OCI-M2 (cell line): ENCODE measurements around the gene SETD7.
A peak's percentile ranks its signal among the peaks of the same experiment; 100 is the strongest.
"Not testable (repeated sequence)": the region's sequence is repeated elsewhere in the genome, so short reads cannot be mapped to it uniquely, and the experiment has no call there.

Source experiments
- DNase-seq: peaks from one replicate; lab custom pipeline; 2025; ENCODE audit not compliant: unreplicated experiment; lab: John Stamatoyannopoulos, UW

SETD7 gene

GRCh38 chr4:139470295-139470694, 85.7 kb downstream of the SETD7 start:
- no peak for DNase-seq

- DNase-seq, result no peak
Measured at GRCh38 chr4:139469869-139470268, 86.2 kb downstream of the SETD7 start.

- DNase-seq, result no peak
Measured at GRCh38 chr4:139469216-139469615, 86.8 kb downstream of the SETD7 start.

- not testable (repeated sequence) for DNase-seq
Measured at GRCh38 chr4:139468756-139469155, 87.3 kb downstream of the SETD7 start.

- DNase-seq, result no peak
Measured at GRCh38 chr4:139465922-139466321, 90.1 kb downstream of the SETD7 start.

GRCh38 chr4:139464512-139464911, 91.5 kb downstream of the SETD7 start:
- not testable (repeated sequence) for DNase-seq

GRCh38 chr4:139461022-139461628, 94.9 kb downstream of the SETD7 start:
- DNase-seq, result no peak

- no peak for DNase-seq
Measured at GRCh38 chr4:139460565-139460964, 95.5 kb downstream of the SETD7 start.

GRCh38 chr4:139458999-139459398, 97.0 kb downstream of the SETD7 start:
- no peak for DNase-seq

GRCh38 chr4:139458543-139458942, 97.5 kb downstream of the SETD7 start:
- DNase-seq, result no peak

- no peak for DNase-seq
Measured at GRCh38 chr4:139457318-139457717, 98.7 kb downstream of the SETD7 start.

- DNase-seq, result no peak
Measured at GRCh38 chr4:139455126-139455538, 100.9 kb downstream of the SETD7 start.

- DNase-seq, result peak; percentile 49
Measured at GRCh38 chr4:139454111-139455045, 101.6 kb downstream of the SETD7 start, which contains the start of gene RAB33B. TSS of gene RAB33B (plus strand) at chr4:139454121. CDS start at chr4:139454196, 75 bp downstream.

GRCh38 chr4:139453371-139454110, 102.5 kb downstream of the SETD7 start:
- DNase-seq, result peak; percentile 54

GRCh38 chr4:139453041-139453370, 103.0 kb downstream of the SETD7 start:
- peak; percentile 51 for DNase-seq

- no peak for DNase-seq
Measured at GRCh38 chr4:139451997-139452396, 104.0 kb downstream of the SETD7 start.

GRCh38 chr4:139450586-139450985, 105.4 kb downstream of the SETD7 start:
- DNase-seq, result no peak

- DNase-seq, result not testable (repeated sequence)
Measured at GRCh38 chr4:139447078-139447477, 108.9 kb downstream of the SETD7 start.
